ENCODE data around the gene NEO1. TPM values are rescaled to one million over a fixed set of nuclear protein-coding genes. Genes with fewer than 3 reads are reported as not detected.

Gene NEO1
- polyA plus RNA-seq, 2 of the 4 experiments (the other 2 are of a cell fraction): 29.1 to 30.3 TPM

DNA sequence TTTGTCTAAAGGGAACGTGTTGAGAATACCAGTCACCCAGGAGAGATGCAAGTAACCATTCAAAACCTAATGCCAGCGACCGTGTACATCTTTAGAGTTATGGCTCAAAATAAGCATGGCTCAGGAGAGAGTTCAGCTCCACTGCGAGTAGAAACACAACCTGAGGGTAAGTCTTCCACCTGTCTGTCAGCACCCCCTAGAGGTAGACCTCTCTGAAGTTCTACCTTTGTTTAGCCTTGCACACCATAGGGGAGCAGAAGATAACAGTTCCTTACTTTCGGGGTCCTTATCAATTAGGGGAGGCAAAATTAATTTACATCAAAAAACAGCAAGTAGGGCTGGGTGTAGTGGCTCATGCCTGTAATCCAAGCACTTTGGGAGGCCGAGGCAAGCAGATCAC lies 192.1 kb downstream of the NEO1 start:
- H3K4me3 ChIP-seq: no peak overlapping the region
- H3K27ac ChIP-seq: no peak overlapping the region
- ATAC-seq (peak; percentile 81 to 85; a peak in 4 of 6 replicates), DNase-seq (ENCODE audit: low read depth in 1 of 2, low spot score in 1 of 2) (peak; percentile 18 to 54), FAIRE-seq (no peak)
- 80% methylated on average over 6 of the region's 6 CpGs for WGBS (ENCODE audit: missing lambda C conversion rate)
- ChIA-PET POLR2A (interaction anchor here (0.5 kb wide), 1 partner anchor 10 kb away, joined by 3 read pairs; no protein-coding TSS in a partner anchor), CTCF (interaction anchor here (0.6 to 6.6 kb wide), 14 partner anchors 8 to 553 kb away, joined by 3 to 78 read pairs (median 4); partner anchors contain the start of gene ADPGK)
- no peaks in the 10 kb centered on the region for H3K9me3 ChIP-seq
- no peak overlapping the region for H3K4me2 ChIP-seq
- H3K4me1 ChIP-seq: no peaks in the 10 kb centered on the region
- TF ChIP-seq RAD21 (conservative IDR thresholded peaks at IDR 0.05 in 1 of 2, IDR thresholded peaks at IDR 0.05 in 1 of 2) (peak; percentile 46 to 58), JUN (IDR thresholded peaks at IDR 0.05) (no peak)
- TF ChIP-seq, protein P1, sequence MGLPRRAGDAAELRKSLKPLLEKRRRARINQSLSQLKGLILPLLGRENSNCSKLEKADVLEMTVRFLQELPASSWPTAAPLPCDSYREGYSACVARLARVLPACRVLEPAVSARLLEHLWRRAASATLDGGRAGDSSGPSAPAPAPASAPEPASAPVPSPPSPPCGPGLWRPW (IDR thresholded peaks at IDR 0.05): no peak
- TF ChIP-seq, protein P2, sequence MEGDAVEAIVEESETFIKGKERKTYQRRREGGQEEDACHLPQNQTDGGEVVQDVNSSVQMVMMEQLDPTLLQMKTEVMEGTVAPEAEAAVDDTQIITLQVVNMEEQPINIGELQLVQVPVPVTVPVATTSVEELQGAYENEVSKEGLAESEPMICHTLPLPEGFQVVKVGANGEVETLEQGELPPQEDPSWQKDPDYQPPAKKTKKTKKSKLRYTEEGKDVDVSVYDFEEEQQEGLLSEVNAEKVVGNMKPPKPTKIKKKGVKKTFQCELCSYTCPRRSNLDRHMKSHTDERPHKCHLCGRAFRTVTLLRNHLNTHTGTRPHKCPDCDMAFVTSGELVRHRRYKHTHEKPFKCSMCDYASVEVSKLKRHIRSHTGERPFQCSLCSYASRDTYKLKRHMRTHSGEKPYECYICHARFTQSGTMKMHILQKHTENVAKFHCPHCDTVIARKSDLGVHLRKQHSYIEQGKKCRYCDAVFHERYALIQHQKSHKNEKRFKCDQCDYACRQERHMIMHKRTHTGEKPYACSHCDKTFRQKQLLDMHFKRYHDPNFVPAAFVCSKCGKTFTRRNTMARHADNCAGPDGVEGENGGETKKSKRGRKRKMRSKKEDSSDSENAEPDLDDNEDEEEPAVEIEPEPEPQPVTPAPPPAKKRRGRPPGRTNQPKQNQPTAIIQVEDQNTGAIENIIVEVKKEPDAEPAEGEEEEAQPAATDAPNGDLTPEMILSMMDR (IDR thresholded peaks at IDR 0.05): peak; percentile 50

DNA sequence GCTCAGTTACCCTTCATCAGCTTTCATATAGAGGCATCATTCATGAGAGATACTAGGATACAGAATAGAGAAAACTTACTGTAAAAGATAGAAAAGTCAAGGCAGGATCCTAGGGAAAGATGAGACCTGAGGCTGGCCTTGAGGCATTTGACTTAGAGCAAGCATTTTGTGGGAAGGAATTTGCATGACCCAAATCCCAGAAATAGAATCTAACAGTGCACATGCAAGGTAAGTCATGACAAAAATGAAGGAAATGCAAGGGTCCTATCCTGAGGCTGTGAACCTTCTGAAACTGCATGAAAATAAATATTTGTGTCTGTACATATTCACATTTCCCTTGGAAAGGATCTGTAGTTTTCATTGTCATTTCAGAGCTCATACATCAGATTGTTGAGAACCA lies 194.2 kb downstream of the NEO1 start:
- Histone ChIP-seq H3K4me2 (no peak overlapping the region), H3K4me3 (no peak overlapping the region), H3K9me3 (no peaks in the 10 kb centered on the region), H3K27ac (no peak overlapping the region), H3K4me1 (no peaks in the 10 kb centered on the region)
- POLR2A ChIA-PET: no interaction called here
- FAIRE-seq (peak; percentile 68), DNase-seq (ENCODE audit: low read depth in 1 of 2, low spot score in 1 of 2) (no peak), ATAC-seq (no peak)
- TF ChIP-seq JUN (IDR thresholded peaks at IDR 0.05) (no peak), MYC (IDR thresholded peaks at IDR 0.05; ENCODE audit: borderline replicate concordance, low read length) (no peak), ZC3H11A (IDR thresholded peaks at IDR 0.05) (no peak), HEYL (CRISPR knock-in tag; IDR thresholded peaks at IDR 0.05) (no peak), FOSB (CRISPR knock-in tag; IDR thresholded peaks at IDR 0.05) (no peak), HOXB5 (CRISPR knock-in tag; IDR thresholded peaks at IDR 0.05) (no peak)
- TF ChIP-seq, protein P3, sequence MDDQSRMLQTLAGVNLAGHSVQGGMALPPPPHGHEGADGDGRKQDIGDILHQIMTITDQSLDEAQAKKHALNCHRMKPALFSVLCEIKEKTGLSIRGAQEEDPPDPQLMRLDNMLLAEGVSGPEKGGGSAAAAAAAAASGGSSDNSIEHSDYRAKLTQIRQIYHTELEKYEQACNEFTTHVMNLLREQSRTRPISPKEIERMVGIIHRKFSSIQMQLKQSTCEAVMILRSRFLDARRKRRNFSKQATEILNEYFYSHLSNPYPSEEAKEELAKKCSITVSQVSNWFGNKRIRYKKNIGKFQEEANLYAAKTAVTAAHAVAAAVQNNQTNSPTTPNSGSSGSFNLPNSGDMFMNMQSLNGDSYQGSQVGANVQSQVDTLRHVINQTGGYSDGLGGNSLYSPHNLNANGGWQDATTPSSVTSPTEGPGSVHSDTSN (IDR thresholded peaks at IDR 0.05): no peak
- TF ChIP-seq, protein P4, sequence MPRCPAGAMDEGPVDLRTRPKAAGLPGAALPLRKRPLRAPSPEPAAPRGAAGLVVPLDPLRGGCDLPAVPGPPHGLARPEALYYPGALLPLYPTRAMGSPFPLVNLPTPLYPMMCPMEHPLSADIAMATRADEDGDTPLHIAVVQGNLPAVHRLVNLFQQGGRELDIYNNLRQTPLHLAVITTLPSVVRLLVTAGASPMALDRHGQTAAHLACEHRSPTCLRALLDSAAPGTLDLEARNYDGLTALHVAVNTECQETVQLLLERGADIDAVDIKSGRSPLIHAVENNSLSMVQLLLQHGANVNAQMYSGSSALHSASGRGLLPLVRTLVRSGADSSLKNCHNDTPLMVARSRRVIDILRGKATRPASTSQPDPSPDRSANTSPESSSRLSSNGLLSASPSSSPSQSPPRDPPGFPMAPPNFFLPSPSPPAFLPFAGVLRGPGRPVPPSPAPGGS (IDR thresholded peaks at IDR 0.05): no peak
- TF ChIP-seq, protein P5, sequence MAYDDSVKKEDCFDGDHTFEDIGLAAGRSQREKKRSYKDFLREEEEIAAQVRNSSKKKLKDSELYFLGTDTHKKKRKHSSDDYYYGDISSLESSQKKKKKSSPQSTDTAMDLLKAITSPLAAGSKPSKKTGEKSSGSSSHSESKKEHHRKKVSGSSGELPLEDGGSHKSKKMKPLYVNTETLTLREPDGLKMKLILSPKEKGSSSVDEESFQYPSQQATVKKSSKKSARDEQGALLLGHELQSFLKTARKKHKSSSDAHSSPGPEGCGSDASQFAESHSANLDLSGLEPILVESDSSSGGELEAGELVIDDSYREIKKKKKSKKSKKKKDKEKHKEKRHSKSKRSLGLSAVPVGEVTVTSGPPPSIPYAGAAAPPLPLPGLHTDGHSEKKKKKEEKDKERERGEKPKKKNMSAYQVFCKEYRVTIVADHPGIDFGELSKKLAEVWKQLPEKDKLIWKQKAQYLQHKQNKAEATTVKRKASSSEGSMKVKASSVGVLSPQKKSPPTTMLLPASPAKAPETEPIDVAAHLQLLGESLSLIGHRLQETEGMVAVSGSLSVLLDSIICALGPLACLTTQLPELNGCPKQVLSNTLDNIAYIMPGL (CRISPR knock-in tag; IDR thresholded peaks at IDR 0.05; ENCODE audit: borderline replicate concordance): no peak
- CTCF ChIA-PET: interaction anchor here (0.5 to 3.2 kb wide), 10 partner anchors 9 to 39 kb away, joined by 3 to 27 read pairs (median 5); no protein-coding TSS in a partner anchor

DNA sequence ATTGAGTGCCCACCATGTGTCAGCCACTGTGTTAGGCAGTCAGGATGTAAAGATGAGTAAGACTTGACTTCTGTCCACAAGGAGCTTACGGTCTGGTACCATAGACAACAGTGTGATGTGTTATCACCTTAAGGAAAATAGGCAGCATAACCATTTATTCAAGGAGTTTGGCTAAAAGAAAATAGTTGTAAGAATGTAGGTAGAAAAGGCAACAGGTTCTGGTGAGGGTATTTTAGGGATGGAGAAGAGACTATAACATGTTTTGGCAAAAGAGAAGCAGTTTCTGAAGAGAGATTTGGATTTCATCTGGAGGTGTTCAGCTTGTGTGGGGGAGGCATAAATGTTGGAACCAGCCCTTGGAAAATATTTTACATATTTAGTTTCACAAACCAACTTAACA lies 194.6 kb downstream of the NEO1 start:
- Histone ChIP-seq H3K4me2 (no peak overlapping the region), H3K4me3 (no peak overlapping the region), H3K9me3 (no peaks in the 10 kb centered on the region), H3K4me1 (no peaks in the 10 kb centered on the region), H3K27ac (no peak overlapping the region)
- ChIA-PET POLR2A (no interaction called here), CTCF (interaction anchor here (0.6 to 3.2 kb wide), 9 partner anchors 9 to 453 kb away, joined by 3 to 27 read pairs (median 5); no protein-coding TSS in a partner anchor)
- FAIRE-seq (no peak), DNase-seq (ENCODE audit: low read depth in 1 of 2, low spot score in 1 of 2) (no peak), ATAC-seq (no peak)
- WGBS (ENCODE audit: missing lambda C conversion rate): 89% methylated on average over 1 of the region's 1 CpG
- TF ChIP-seq POLR2AphosphoS2 (conservative IDR thresholded peaks at IDR 0.05; ENCODE audit: low read length) (no peak), BHLHE40 (IDR thresholded peaks at IDR 0.05; ENCODE audit: low read depth, low read length) (no peak), ZFP36 (IDR thresholded peaks at IDR 0.05; ENCODE audit: borderline replicate concordance, partially characterized antibody) (no peak), MYC (IDR thresholded peaks at IDR 0.05; ENCODE audit: borderline replicate concordance, low read length) (no peak)
- TF ChIP-seq, protein P5 (CRISPR knock-in tag; IDR thresholded peaks at IDR 0.05; ENCODE audit: borderline replicate concordance): no peak
- TF ChIP-seq, protein P2 (IDR thresholded peaks at IDR 0.05): no peak
- TF ChIP-seq, protein P6, sequence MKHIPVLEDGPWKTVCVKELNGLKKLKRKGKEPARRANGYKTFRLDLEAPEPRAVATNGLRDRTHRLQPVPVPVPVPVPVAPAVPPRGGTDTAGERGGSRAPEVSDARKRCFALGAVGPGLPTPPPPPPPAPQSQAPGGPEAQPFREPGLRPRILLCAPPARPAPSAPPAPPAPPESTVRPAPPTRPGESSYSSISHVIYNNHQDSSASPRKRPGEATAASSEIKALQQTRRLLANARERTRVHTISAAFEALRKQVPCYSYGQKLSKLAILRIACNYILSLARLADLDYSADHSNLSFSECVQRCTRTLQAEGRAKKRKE (CRISPR knock-in tag; IDR thresholded peaks at IDR 0.05; ENCODE audit: low read depth): no peak
